WTC11 (cell line): ENCODE measurements around the gene UBR4. TPM values are rescaled to one million over a fixed set of nuclear protein-coding genes. Genes with fewer than 3 reads are reported as not detected.

Source experiments
- ATAC-seq: fragments of 200-7000 bp; cut with Tn5 transposase; 2 replicates; pipeline ENCODE4 v1.10.0; 2021; ENCODE audit warnings: mild to moderate bottlenecking, moderate library complexity
- CTCF ChIA-PET: fragments of 300-600 bp; sonication (Branson Sonifier 250); formaldehyde crosslinking; loops from one replicate; lab custom pipeline; 2021; ENCODE audit warnings: antibody characterized with exemption; lab: Charles Lee
- POLR2A ChIA-PET: fragments of 350-600 bp; sonication (Branson Sonifier 250); formaldehyde crosslinking; loops from one replicate; lab custom pipeline; 2021; ENCODE audit warnings: antibody characterized with exemption; lab: Charles Lee
- DNase-seq: peaks from one replicate; pipeline ENCODE4 v3.0.0; 2021; ENCODE audit warnings: low spot score
- H3K27ac Mint-ChIP-seq: 2 replicates; pipeline ENCODE4 v1.8.0; 2021; ENCODE audit warnings: mixed read lengths
- H3K27me3 Mint-ChIP-seq: 2 replicates; pipeline ENCODE4 v1.8.0; 2021; ENCODE audit warnings: low read depth, mild to moderate bottlenecking, moderate library complexity, mixed read lengths
- H3K36me3 Mint-ChIP-seq: 2 replicates; pipeline ENCODE4 v1.8.0; 2021; ENCODE audit warnings: mixed read lengths
- H3K4me1 Mint-ChIP-seq: 2 replicates; pipeline ENCODE4 v1.8.0; 2022; ENCODE audit warnings: mixed read lengths
- H3K4me3 Mint-ChIP-seq: 2 replicates; pipeline ENCODE4 v1.8.0; 2021; ENCODE audit warnings: mild to moderate bottlenecking, moderate library complexity, mixed read lengths
- H3K9me3 Mint-ChIP-seq: 2 replicates; pipeline ENCODE4 v1.8.0; 2021; ENCODE audit warnings: mixed read lengths
- ATF1 ChIP-seq: sonication (generic); formaldehyde crosslinking; IDR thresholded peaks from 2 replicates; pipeline ENCODE4 v1.8.1; 2023; ENCODE audit warnings: mild to moderate bottlenecking, moderate library complexity, missing genetic modification reagents
- CREB1 ChIP-seq: sonication (generic); formaldehyde crosslinking; IDR thresholded peaks from 2 replicates; pipeline ENCODE4 v1.8.0; 2023; ENCODE audit warnings: mild to moderate bottlenecking, missing genetic modification reagents
- E2F5 ChIP-seq: sonication (generic); formaldehyde crosslinking; IDR thresholded peaks from 2 replicates; pipeline ENCODE4 v1.8.1; 2022; ENCODE audit warnings: mild to moderate bottlenecking, moderate library complexity, missing genetic modification reagents
- ELF4 ChIP-seq: sonication (generic); formaldehyde crosslinking; IDR thresholded peaks from 2 replicates; pipeline ENCODE4 v1.8.1; 2022; ENCODE audit warnings: low read depth, mild to moderate bottlenecking, moderate library complexity, missing genetic modification reagents
- ESRRA ChIP-seq: sonication (generic); formaldehyde crosslinking; IDR thresholded peaks from 2 replicates; pipeline ENCODE4 v1.8.1; 2022; ENCODE audit warnings: mild to moderate bottlenecking, missing genetic modification reagents, borderline replicate concordance
- FOXJ3 ChIP-seq: sonication (generic); formaldehyde crosslinking; IDR thresholded peaks from 2 replicates; pipeline ENCODE4 v1.9.0; 2021; ENCODE audit warnings: missing genetic modification reagents, mild to moderate bottlenecking, borderline replicate concordance
- GRHL2 ChIP-seq: fragments of 250-450 bp; sonication (Bioruptor Pico); IDR thresholded peaks from 2 replicates; pipeline ENCODE4 v1.8.0; 2022; ENCODE audit warnings: mild to moderate bottlenecking, moderate library complexity; ENCODE audit not compliant: insufficient replicate concordance, severe bottlenecking
- HMGXB4 ChIP-seq: sonication (generic); formaldehyde crosslinking; IDR thresholded peaks from 2 replicates; pipeline ENCODE4 v1.8.1; 2023; ENCODE audit warnings: mild to moderate bottlenecking, moderate library complexity, missing genetic modification reagents
- JAZF1 ChIP-seq: fragments of 250-450 bp; sonication (Bioruptor Pico); IDR thresholded peaks from 2 replicates; pipeline ENCODE4 v1.9.0; 2021; ENCODE audit warnings: moderate library complexity, mild to moderate bottlenecking, inconsistent platforms
- KAT7 ChIP-seq: sonication (generic); formaldehyde crosslinking; IDR thresholded peaks from 2 replicates; pipeline ENCODE4 v1.8.1; 2023; ENCODE audit warnings: missing genetic modification reagents, mild to moderate bottlenecking, borderline replicate concordance
- MAX ChIP-seq: sonication (generic); formaldehyde crosslinking; IDR thresholded peaks from 2 replicates; pipeline ENCODE4 v1.8.0; 2022; ENCODE audit warnings: mild to moderate bottlenecking, missing genetic modification reagents
- MYBL2 ChIP-seq: sonication (generic); formaldehyde crosslinking; IDR thresholded peaks from 2 replicates; pipeline ENCODE4 v1.8.1; 2023; ENCODE audit warnings: mild to moderate bottlenecking, moderate library complexity, missing genetic modification reagents
- NFE2L1 ChIP-seq: sonication (generic); formaldehyde crosslinking; IDR thresholded peaks from 2 replicates; pipeline ENCODE4 v1.8.1; 2023; ENCODE audit warnings: missing genetic modification reagents
- NR3C1 ChIP-seq: sonication (generic); formaldehyde crosslinking; conservative IDR thresholded peaks from 2 replicates; pipeline ENCODE4 v1.8.1; 2023; ENCODE audit warnings: low read depth, mild to moderate bottlenecking, missing genetic modification reagents
- OVOL2 ChIP-seq: fragments of 250-450 bp; sonication (Bioruptor Pico); IDR thresholded peaks from 2 replicates; pipeline ENCODE4 v1.9.0; 2021; ENCODE audit warnings: mild to moderate bottlenecking, borderline replicate concordance
- TEAD1 ChIP-seq: sonication (generic); formaldehyde crosslinking; IDR thresholded peaks from 2 replicates; pipeline ENCODE4 v1.8.0; 2022; ENCODE audit warnings: mild to moderate bottlenecking, missing genetic modification reagents
- TP53 ChIP-seq: sonication (generic); formaldehyde crosslinking; IDR thresholded peaks from 2 replicates; pipeline ENCODE4 v1.8.1; 2023; ENCODE audit warnings: mild to moderate bottlenecking, missing genetic modification reagents
- ZBTB21 ChIP-seq: sonication (generic); formaldehyde crosslinking; IDR thresholded peaks from 2 replicates; pipeline ENCODE4 v1.8.1; 2023; ENCODE audit warnings: mild to moderate bottlenecking, missing genetic modification reagents, borderline replicate concordance
- ZNF263 ChIP-seq: sonication (generic); formaldehyde crosslinking; IDR thresholded peaks from 2 replicates; pipeline ENCODE4 v1.8.1; 2022; ENCODE audit warnings: low read depth, mild to moderate bottlenecking, moderate library complexity, missing genetic modification reagents
- ZNF396 ChIP-seq: fragments of 250-450 bp; sonication (Bioruptor Pico); IDR thresholded peaks from 2 replicates; pipeline ENCODE4 v1.8.0; 2021; ENCODE audit warnings: mild to moderate bottlenecking, moderate library complexity, borderline replicate concordance
- ZNF423 ChIP-seq: fragments of 250-450 bp; sonication (Bioruptor Pico); IDR thresholded peaks from 2 replicates; pipeline ENCODE4 v2.1.2; 2022; ENCODE audit warnings: mild to moderate bottlenecking, moderate library complexity
- total RNA-seq: library from RNA; stranded (reverse); gene quantifications from 3 replicates; pipeline ENCODE4 v1.2.3, GENCODE V29; 2021
- TF ChIP-seq, protein P1 (sequence below): sonication (generic); formaldehyde crosslinking; IDR thresholded peaks from 2 replicates; pipeline ENCODE4 v1.8.0; 2023; ENCODE audit warnings: missing genetic modification reagents, mild to moderate bottlenecking, borderline replicate concordance
- TF ChIP-seq, protein P2 (sequence below): sonication (generic); formaldehyde crosslinking; conservative IDR thresholded peaks from 2 replicates; pipeline ENCODE4 v1.8.1; 2022; ENCODE audit warnings: mild to moderate bottlenecking, missing genetic modification reagents

Gene UBR4
- total RNA-seq, 1 experiment from 2014 or later, result 179 TPM

GRCh38 chr1:19061343-19061742, 148.7 kb downstream of the UBR4 start:
- Mint-ChIP-seq H3K36me3 (peaks cover 5% of the 10 kb centered on the region), H3K9me3 (peaks cover 18% of the 10 kb centered on the region), H3K27ac (no peak overlapping the region), H3K4me1 (no peaks in the 10 kb centered on the region), H3K27me3 (peaks cover 3% of the 10 kb centered on the region; the same call in 1 of the 2 replicates), H3K4me3 (no peak overlapping the region)
- CTCF ChIA-PET, result interaction anchor here (2.1 kb wide), 1 partner anchor 148 kb away, joined by 8 read pairs; no protein-coding TSS in a partner anchor
- DNase-seq (no peak), ATAC-seq (no peak)
- POLR2A ChIA-PET, result no interaction called here
- no peak for TF ChIP-seq HMGXB4
- TF ChIP-seq MAX (CRISPR knock-in tag), result no peak

GRCh38 chr1:19059773-19060172, 150.3 kb downstream of the UBR4 start:
- POLR2A ChIA-PET, result no interaction called here
- Mint-ChIP-seq H3K9me3 (peaks cover 18% of the 10 kb centered on the region), H3K27me3 (peaks cover 3% of the 10 kb centered on the region; the same call in 1 of the 2 replicates), H3K4me1 (0 out of 2 replicates have a peak, but pooled peaks cover 9% of the 10 kb centered on the region), H3K4me3 (no peak overlapping the region)
- CTCF ChIA-PET, result interaction anchor here (0.8 to 2.5 kb wide), 4 partner anchors 115 to 151 kb away, joined by 3 to 15 read pairs (median 4); no protein-coding TSS in a partner anchor
- no peak for ATAC-seq
- DNase-seq, result no peak
- TF ChIP-seq CREB1 (CRISPR knock-in tag) (no peak), E2F5 (CRISPR knock-in tag) (no peak), ESRRA (CRISPR knock-in tag) (no peak), ZBTB21 (no peak), GRHL2 (no peak), ZNF263 (no peak), KAT7 (CRISPR knock-in tag) (no peak), ZNF423 (no peak)
- TF ChIP-seq, protein P1, sequence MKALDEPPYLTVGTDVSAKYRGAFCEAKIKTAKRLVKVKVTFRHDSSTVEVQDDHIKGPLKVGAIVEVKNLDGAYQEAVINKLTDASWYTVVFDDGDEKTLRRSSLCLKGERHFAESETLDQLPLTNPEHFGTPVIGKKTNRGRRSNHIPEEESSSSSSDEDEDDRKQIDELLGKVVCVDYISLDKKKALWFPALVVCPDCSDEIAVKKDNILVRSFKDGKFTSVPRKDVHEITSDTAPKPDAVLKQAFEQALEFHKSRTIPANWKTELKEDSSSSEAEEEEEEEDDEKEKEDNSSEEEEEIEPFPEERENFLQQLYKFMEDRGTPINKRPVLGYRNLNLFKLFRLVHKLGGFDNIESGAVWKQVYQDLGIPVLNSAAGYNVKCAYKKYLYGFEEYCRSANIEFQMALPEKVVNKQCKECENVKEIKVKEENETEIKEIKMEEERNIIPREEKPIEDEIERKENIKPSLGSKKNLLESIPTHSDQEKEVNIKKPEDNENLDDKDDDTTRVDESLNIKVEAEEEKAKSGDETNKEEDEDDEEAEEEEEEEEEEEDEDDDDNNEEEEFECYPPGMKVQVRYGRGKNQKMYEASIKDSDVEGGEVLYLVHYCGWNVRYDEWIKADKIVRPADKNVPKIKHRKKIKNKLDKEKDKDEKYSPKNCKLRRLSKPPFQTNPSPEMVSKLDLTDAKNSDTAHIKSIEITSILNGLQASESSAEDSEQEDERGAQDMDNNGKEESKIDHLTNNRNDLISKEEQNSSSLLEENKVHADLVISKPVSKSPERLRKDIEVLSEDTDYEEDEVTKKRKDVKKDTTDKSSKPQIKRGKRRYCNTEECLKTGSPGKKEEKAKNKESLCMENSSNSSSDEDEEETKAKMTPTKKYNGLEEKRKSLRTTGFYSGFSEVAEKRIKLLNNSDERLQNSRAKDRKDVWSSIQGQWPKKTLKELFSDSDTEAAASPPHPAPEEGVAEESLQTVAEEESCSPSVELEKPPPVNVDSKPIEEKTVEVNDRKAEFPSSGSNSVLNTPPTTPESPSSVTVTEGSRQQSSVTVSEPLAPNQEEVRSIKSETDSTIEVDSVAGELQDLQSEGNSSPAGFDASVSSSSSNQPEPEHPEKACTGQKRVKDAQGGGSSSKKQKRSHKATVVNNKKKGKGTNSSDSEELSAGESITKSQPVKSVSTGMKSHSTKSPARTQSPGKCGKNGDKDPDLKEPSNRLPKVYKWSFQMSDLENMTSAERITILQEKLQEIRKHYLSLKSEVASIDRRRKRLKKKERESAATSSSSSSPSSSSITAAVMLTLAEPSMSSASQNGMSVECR (CRISPR knock-in tag), result no peak
- TF ChIP-seq, all 79 proteins: peak for 0
- H3K27ac Mint-ChIP-seq, result no peak overlapping the region
- H3K36me3 Mint-ChIP-seq, result peaks cover 5% of the 10 kb centered on the region

DNA sequence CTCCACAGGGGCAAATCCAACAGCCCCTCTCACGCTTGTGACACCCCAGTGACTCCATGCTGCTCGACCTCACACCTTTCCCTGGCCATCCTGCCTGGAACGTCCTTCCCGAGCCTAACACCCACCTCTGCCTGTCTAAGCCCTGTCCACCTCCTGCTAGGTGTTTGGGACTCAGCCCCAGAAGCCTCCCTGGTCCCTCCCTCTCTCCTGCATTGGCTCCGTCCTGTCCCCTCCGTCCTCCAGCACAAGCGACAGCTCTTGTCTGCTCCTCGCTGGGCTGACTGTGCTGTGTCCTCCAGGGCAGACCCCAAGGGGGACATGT, 151.6 kb downstream of the UBR4 start:
- H3K27ac Mint-ChIP-seq, result no peak overlapping the region
- H3K4me3 Mint-ChIP-seq, result no peak overlapping the region
- no peak for DNase-seq
- peaks cover 5% of the 10 kb centered on the region for H3K36me3 Mint-ChIP-seq
- ATAC-seq, result no peak
- ChIA-PET POLR2A (no interaction called here), CTCF (interaction anchor here (0.6 to 2.5 kb wide), 2 partner anchors 146 to 174 kb away, joined by 4 to 15 read pairs; no protein-coding TSS in a partner anchor)
- H3K9me3 Mint-ChIP-seq, result peaks cover 18% of the 10 kb centered on the region
- 0 out of 2 replicates have a peak, but pooled peaks cover 12% of the 10 kb centered on the region for H3K4me1 Mint-ChIP-seq
- H3K27me3 Mint-ChIP-seq, result peaks cover 3% of the 10 kb centered on the region; the same call in 1 of the 2 replicates
- TF ChIP-seq HMGXB4 (no peak), E2F5 (CRISPR knock-in tag) (no peak), NFE2L1 (CRISPR knock-in tag) (no peak), TEAD1 (CRISPR knock-in tag) (no peak), MYBL2 (CRISPR knock-in tag) (no peak), FOXJ3 (CRISPR knock-in tag) (no peak), JAZF1 (CRISPR knock-in tag) (no peak), TP53 (CRISPR knock-in tag) (no peak), NR3C1 (CRISPR knock-in tag) (no peak), ATF1 (CRISPR knock-in tag) (no peak), ZNF396 (CRISPR knock-in tag) (no peak), OVOL2 (CRISPR knock-in tag) (no peak), ELF4 (CRISPR knock-in tag) (no peak)
- TF ChIP-seq, protein P2, sequence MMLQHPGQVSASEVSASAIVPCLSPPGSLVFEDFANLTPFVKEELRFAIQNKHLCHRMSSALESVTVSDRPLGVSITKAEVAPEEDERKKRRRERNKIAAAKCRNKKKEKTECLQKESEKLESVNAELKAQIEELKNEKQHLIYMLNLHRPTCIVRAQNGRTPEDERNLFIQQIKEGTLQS (CRISPR knock-in tag), result no peak
